Measurements from ENCODE around the gene MC1R. TPM values are rescaled to one million over a fixed set of nuclear protein-coding genes. Genes with fewer than 3 reads are reported as not detected.
"Not testable (repeated sequence)": the region's sequence is repeated elsewhere in the genome, so short reads cannot be mapped to it uniquely, and the experiment has no call there.

The MC1R gene
- total RNA-seq, 2 donors from 2014 or later, result 2.1 to 4.3 TPM

- intact Hi-C loops (cut with DNase I, micrococcal nuclease), result no loop called here
- DNase-seq, result no peak
- no peak for ATAC-seq
Measured at GRCh38 chr16:89952551-89952950, 33.9 kb downstream of the MC1R start.

- no peak for ATAC-seq
- intact Hi-C loops (cut with DNase I, micrococcal nuclease), result no loop called here
- DNase-seq, result no peak
Measured at GRCh38 chr16:89953671-89954406, 35.2 kb downstream of the MC1R start.

GRCh38 chr16:89954462-89954861 lies 35.8 kb downstream of the MC1R start:
- intact Hi-C loops (cut with DNase I, micrococcal nuclease), result no loop called here
- DNase-seq (no peak), ATAC-seq (no peak)

GRCh38 chr16:89955001-89955685 lies 36.5 kb downstream of the MC1R start:
- ATAC-seq (no peak), DNase-seq (no peak)

GRCh38 chr16:89956505-89957215 lies 38.0 kb downstream of the MC1R start:
- ATAC-seq, result no peak
- no peak for DNase-seq
- intact Hi-C loops (cut with DNase I, micrococcal nuclease), result no loop called here

More at GRCh38 chr16:89955001-89955685, 36.5 kb downstream of the MC1R start:
- intact Hi-C loops (cut with DNase I, micrococcal nuclease), result no loop called here

GRCh38 chr16:89957216-89957785 lies 38.6 kb downstream of the MC1R start:
- no peak for ATAC-seq
- DNase-seq, result no peak
- intact Hi-C loops (cut with DNase I, micrococcal nuclease), result no loop called here

GRCh38 chr16:89958068-89958467 lies 39.4 kb downstream of the MC1R start:
- no peak for DNase-seq
- ATAC-seq, result peak; percentile 50
- intact Hi-C loops (cut with DNase I, micrococcal nuclease), result no loop called here

GRCh38 chr16:89958596-89958995 lies 39.9 kb downstream of the MC1R start:
- DNase-seq (no peak), ATAC-seq (no peak)
- intact Hi-C loops (cut with DNase I, micrococcal nuclease), result no loop called here

GRCh38 chr16:89960966-89961365 lies 42.3 kb downstream of the MC1R start:
- DNase-seq (no peak), ATAC-seq (no peak)
- intact Hi-C loops (cut with DNase I, micrococcal nuclease), result no loop called here

GRCh38 chr16:89961920-89962319 lies 43.3 kb downstream of the MC1R start:
- DNase-seq (no peak), ATAC-seq (no peak)
- intact Hi-C loops (cut with DNase I, micrococcal nuclease), result no loop called here

GRCh38 chr16:89962754-89963498 lies 44.3 kb downstream of the MC1R start:
- DNase-seq (no peak), ATAC-seq (no peak)
- intact Hi-C loops (cut with DNase I, micrococcal nuclease), result no loop called here

GRCh38 chr16:89964201-89964600 lies 45.5 kb downstream of the MC1R start:
- intact Hi-C loops (cut with DNase I, micrococcal nuclease), result no loop called here
- no peak for DNase-seq
- no peak for ATAC-seq

- intact Hi-C loops (cut with DNase I, micrococcal nuclease), result no loop called here
- no peak for ATAC-seq
- DNase-seq, result no peak
Measured at GRCh38 chr16:89965447-89966225, 47.0 kb downstream of the MC1R start.

GRCh38 chr16:89966756-89967155 lies 48.1 kb downstream of the MC1R start:
- DNase-seq (no peak), ATAC-seq (no peak)
- intact Hi-C loops (cut with DNase I, micrococcal nuclease), result no loop called here

GRCh38 chr16:89967436-89967835 lies 48.8 kb downstream of the MC1R start:
- intact Hi-C loops (cut with DNase I, micrococcal nuclease); ATAC-seq; DNase-seq: not testable (repeated sequence)

- intact Hi-C loops (cut with DNase I, micrococcal nuclease); ATAC-seq; DNase-seq: not testable (repeated sequence)
Measured at GRCh38 chr16:89968074-89968473, 49.4 kb downstream of the MC1R start.

GRCh38 chr16:89969741-89970410 lies 51.2 kb downstream of the MC1R start:
- ATAC-seq (no peak), DNase-seq (no peak)
- intact Hi-C loops (cut with DNase I, micrococcal nuclease), result no loop called here

Measured in left colon (tissue), 2 donors.